Fibroblast of skin of left biceps (primary cell): ENCODE data around the gene NLGN2.

Experiments
- DNase-seq, 2 experiments: peaks; one replicate each; pipeline ENCODE4 v3.0.0-alpha.2; 2013; ENCODE audit warnings: low read depth in 2 of 2

Gene NLGN2

GRCh38 chr17:7466318-7466638 lies 58.6 kb downstream of the NLGN2 start:
- DNase-seq, result no peak

- DNase-seq, result no peak
Measured at GRCh38 chr17:7466639-7467341, 59.1 kb downstream of the NLGN2 start.

- no peak for DNase-seq
Measured at GRCh38 chr17:7467498-7467897, 59.9 kb downstream of the NLGN2 start.

GRCh38 chr17:7468290-7468689 lies 60.6 kb downstream of the NLGN2 start:
- no peak for DNase-seq

GRCh38 chr17:7468804-7469389 lies 61.3 kb downstream of the NLGN2 start:
- DNase-seq, result no peak
